PFSK-1 (cell line): ENCODE data around the gene ACOXL.

Experiments
- POLR2AphosphoS5 ChIP-seq: IDR thresholded peaks from 2 replicates; pipeline ENCODE4 v1.6.1; 2012; ENCODE audit warnings: low read depth, mild to moderate bottlenecking, control low read depth, low read length, moderate library complexity
- TAF1 ChIP-seq: IDR thresholded peaks from 2 replicates; pipeline ENCODE4 v1.6.1; 2012; ENCODE audit warnings: low read length, control low read depth, borderline replicate concordance; ENCODE audit not compliant: insufficient read depth
- TF ChIP-seq, protein P1 (sequence below), 2 experiments: IDR thresholded peaks; 2 replicates each; pipeline versions ENCODE4 v1.6.1 to v1.8.0; 2011 to 2012; ENCODE audit warnings: low read depth in 2 of 2, low read length in 2 of 2, control low read depth in 1 of 2, inconsistent platforms in 1 of 2, mild to moderate bottlenecking in 1 of 2, moderate library complexity in 1 of 2; ENCODE audit not compliant: insufficient read depth in 1 of 2

DNA sequence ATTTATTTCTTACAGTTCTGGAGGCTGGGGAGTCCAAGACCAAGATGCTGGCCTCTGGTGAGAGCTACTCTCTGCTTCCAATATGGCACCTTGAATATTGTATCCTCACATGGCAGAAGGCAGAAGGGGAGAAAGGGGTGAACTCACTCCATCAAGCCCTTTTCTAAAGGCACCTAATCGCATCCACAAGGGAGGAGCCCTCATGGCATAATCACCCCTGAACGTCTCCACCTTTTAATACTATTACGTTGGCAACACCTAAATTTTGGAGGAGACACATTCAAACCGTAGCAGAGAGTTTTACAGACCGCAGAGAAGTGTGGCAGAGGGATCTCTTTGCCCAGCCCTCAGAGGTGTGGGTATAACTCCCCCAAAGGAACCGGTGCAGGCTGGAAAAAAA lies 245.8 kb downstream of the ACOXL start:
- TF ChIP-seq POLR2AphosphoS5, result no peak
- TF ChIP-seq TAF1, result no peak
- TF ChIP-seq, protein P1, sequence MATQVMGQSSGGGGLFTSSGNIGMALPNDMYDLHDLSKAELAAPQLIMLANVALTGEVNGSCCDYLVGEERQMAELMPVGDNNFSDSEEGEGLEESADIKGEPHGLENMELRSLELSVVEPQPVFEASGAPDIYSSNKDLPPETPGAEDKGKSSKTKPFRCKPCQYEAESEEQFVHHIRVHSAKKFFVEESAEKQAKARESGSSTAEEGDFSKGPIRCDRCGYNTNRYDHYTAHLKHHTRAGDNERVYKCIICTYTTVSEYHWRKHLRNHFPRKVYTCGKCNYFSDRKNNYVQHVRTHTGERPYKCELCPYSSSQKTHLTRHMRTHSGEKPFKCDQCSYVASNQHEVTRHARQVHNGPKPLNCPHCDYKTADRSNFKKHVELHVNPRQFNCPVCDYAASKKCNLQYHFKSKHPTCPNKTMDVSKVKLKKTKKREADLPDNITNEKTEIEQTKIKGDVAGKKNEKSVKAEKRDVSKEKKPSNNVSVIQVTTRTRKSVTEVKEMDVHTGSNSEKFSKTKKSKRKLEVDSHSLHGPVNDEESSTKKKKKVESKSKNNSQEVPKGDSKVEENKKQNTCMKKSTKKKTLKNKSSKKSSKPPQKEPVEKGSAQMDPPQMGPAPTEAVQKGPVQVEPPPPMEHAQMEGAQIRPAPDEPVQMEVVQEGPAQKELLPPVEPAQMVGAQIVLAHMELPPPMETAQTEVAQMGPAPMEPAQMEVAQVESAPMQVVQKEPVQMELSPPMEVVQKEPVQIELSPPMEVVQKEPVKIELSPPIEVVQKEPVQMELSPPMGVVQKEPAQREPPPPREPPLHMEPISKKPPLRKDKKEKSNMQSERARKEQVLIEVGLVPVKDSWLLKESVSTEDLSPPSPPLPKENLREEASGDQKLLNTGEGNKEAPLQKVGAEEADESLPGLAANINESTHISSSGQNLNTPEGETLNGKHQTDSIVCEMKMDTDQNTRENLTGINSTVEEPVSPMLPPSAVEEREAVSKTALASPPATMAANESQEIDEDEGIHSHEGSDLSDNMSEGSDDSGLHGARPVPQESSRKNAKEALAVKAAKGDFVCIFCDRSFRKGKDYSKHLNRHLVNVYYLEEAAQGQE (IDR thresholded peaks at IDR 0.05; ENCODE audit: insufficient read depth in 1 of 2, low read depth in 2 of 2, low read length in 2 of 2), result no peak
